HG02678 (cell line): ENCODE measurements around the gene USP16.
"Not testable (repeated sequence)": the region's sequence is repeated elsewhere in the genome, so short reads cannot be mapped to it uniquely, and the experiment has no call there.

Source experiments
- ATAC-seq: cut with Tn5 transposase; IDR thresholded peaks from one replicate; pipeline ENCODE4 v1.9.1; 2021; ENCODE audit warnings: mild to moderate bottlenecking, moderate library complexity; ENCODE audit not compliant: unreplicated experiment

USP16 gene

DNA sequence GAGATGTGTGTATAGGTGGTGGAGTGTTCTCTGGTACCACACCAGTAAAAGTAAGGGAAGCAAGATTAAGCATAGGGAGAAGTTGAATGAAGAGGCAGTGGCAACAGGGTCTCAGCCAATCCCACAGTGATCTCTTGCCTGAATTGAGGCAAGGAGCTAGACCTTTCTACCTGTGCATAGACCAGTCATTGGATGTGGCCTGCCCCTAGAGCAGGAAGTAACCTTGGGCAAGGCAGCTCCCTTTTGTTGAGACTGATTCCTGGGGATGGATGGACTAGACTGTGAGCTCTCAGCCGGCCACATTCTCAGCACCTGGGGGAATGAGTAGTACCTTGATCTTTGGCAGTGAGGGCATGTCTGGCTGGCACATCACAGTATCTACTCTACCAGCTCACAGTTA lies 6.4 kb downstream of the USP16 start:
- ATAC-seq, result no peak

DNA sequence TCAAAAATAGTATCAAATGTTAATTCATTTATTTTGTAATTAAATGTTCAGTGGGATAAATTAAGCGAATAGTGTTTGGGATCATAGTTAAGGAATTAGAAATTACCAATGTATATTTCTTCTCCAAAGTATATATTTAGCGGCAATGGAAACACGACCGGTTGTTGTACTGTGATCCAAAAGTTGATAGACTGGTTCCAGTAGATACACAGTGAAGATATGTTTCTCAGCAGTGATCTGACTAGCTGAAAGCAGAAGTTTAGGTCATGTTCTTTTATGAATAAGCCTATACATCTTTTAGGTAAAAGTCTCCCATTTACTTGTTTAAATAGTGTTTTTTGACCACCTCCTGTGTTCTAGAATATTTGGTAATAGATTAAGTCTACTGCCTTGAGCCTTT lies 8.8 kb downstream of the USP16 start:
- ATAC-seq, result no peak

DNA sequence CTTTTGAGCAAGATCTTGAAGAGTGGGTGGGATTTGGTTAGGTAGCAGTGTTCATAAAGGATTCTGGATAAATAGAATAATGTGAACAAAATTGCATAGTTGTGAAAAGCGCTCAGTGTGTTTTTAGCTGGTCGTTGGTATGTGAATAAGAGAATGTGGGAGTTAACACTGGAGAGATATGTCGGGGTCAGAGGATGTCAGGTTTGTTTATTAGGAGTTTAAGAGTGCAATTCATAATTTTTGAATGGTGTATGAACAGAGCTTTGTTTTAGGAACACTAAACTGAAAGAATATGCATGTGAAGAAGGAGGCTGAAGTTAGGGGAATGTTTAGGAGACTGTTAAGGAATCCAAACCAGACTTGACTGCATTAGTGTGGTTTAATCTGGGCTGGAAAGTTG lies 9.4 kb downstream of the USP16 start:
- ATAC-seq, result no peak

DNA sequence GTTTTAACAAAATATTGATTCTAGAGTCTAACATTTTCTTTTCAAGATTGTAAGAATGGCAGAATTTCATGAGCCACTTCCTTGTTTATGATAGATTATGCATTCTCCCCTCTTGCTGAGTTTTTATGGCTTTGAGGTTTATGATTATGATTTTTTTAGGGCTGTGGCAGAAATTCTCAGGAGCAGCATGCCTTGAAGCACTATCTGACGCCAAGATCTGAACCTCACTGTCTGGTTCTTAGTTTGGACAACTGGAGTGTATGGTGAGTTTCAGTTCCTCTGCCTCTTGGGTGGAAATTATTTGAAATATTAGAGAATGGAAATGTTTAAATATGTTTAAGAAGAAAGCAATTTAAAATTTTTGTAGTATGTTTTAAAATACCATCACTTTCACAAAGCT lies 10.2 kb downstream of the USP16 start:
- ATAC-seq, result no peak

DNA sequence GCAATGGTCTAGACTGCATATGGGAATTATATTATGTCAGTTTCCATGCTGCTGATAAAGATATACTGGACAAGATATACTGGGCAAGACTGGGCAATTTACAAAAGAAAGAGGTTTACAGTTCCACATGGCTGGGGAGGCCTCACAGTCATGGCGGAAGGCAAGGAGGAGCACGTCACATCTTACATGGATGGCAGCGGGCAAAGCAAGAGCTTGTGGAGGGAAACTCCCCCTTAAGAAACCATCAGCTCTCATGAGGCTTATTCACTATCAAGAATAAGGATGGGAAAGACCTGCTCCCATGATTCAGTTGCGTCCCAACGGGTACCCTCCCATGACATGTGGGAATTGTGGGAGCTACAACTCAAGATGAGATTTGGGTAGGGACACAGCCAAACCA lies 27.8 kb downstream of the USP16 start:
- ATAC-seq, result no peak

DNA sequence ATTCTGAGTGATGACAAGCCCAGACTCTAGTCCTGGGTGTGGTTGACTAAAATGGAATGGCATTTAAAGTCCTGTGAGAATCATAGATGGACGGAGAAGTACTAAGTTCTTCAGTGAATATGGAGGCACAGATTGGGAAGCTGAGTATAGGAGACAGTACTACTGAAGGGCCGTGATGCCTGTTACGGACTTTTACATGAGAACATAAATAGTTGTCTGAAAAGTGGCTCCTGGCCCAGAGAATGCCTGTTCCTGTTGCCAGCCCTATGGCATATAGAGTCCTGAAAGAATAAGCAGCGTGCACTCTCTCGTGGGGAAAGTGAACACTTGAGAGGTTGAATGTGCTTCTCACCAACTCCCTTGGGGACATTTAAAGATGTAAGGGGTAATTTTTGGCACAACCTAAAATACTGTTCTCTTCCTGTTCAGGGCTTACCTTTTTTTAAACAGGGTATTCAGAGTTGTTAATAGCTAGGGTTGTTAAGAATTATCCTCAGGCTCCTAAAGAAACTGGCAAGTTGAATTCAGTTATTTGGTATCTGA lies 28.6 kb downstream of the USP16 start:
- ATAC-seq, result no peak

DNA sequence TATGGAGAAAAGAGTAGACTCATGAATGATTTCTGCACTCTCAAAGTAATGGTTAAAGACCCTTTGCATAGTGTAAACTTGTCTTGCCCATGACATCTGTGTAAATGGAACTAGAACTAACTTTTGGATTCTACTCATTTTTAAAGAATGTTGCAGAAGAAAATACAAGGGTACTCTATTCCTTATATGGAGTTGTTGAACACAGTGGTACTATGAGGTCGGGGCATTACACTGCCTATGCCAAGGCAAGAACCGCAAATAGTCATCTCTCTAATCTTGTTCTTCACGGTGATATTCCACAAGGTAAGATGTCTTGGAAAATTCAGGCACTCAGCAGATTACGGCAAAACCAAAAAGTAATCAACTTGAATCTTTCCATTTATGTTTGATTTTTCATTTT lies 29.2 kb downstream of the USP16 start:
- ATAC-seq, result no peak

DNA sequence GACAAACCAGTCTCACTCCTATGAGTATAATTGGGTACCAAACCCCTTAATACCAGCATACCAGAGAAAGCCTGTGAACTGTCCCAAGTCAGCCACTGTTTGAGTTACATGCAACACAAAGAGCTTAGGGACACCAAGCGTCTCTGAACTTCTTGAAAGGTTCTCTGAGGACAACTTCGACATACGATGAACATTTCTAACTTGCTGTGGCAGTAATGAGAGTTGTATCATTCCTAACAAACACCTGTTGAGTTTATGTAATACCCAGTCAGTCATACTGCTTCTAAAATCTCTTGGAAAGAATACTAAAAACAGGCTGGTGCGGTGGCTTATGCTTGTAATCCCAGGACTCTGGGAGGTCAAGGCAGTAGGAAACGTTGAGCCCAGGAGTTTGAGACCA lies 30.6 kb downstream of the USP16 start:
- no peak for ATAC-seq

DNA sequence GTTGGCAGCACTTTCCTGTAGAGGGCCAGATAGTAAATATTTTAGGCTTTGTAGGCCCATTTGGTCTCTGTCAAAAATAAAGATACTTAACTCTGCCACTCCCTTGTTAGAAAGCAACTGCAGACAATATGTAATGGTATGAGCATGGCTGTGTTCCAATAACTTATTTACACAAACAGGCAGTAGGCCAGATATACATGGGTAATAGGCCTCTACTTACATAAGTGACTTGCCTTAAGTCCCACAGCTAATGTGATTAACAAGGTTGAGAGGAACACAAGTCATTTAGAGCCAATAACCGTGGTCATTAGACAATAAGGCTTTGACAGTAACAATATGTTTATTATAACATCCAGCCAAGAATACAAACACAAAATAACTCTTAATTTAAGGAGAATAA lies 31.5 kb downstream of the USP16 start:
- ATAC-seq, result no peak

DNA sequence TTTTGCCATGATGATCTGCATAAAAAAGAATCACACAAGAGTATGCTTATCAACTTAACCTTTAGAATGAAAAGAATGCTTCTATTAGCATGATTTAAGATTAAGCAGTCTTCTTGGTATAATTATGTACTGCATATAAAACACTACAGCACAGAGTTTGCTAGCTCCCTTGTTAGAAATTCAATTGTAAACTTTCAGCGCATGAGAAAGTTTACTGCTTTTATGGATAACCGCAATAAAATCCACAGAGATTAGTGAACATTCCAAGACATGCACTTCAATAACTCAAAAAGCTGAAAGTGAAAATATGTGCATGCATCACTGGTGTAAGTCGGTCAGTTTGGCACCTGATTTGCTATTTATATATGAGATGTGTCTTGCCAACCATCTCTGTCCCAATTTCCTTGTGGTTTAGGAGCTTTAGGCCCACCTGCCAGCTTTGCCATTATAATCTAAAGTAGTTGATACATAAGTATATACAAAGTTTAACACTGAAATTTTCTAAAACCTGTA lies 32.1 kb downstream of the USP16 start:
- no peak for ATAC-seq

DNA sequence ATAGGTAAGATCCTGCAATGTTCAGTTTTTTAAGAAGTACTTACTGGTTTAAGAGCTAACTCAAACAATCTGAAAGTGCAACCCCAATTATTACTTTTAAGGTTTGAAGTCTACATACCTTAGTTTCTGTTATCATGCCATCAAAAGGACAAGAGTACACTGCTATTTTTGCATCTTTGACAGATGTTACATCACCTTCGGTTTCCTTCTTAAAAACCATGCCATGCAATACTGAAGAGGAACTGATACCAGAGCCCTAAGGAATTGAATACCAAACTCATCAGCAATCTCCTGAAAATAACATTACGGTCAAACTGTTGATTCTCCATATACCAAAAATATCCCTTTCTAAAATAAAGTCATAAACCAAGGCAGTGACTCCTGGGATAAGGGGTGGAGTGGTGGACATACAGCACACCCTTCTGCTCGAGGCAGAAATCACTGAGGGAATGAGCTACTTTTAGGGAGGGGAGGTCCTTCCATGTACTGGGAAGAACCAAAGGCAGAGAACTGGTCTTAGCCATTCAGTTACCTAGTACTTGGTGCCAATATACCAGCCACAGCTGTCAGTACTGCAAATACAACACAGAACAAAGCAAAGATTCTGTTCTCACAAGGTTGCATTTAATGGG lies 40.5 kb downstream of the USP16 start:
- peak; percentile 99 for ATAC-seq

DNA sequence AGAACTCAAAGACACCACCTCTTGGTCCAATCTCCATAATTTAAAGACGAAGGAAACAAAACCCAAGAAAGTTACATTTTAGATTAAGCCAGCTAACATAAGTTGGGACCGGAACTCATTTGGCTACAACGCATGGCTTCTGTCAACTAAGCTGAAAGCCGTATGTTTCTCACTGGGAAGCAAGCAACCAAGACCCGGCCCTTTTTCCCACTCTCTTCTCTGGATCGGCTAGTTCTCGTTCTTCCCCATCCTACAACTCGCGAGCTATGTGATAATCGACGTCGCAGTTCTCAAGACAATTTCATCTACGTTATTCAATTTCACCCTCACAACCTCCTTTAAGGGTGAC lies 48.4 kb downstream of the USP16 start:
- no peak for ATAC-seq

DNA sequence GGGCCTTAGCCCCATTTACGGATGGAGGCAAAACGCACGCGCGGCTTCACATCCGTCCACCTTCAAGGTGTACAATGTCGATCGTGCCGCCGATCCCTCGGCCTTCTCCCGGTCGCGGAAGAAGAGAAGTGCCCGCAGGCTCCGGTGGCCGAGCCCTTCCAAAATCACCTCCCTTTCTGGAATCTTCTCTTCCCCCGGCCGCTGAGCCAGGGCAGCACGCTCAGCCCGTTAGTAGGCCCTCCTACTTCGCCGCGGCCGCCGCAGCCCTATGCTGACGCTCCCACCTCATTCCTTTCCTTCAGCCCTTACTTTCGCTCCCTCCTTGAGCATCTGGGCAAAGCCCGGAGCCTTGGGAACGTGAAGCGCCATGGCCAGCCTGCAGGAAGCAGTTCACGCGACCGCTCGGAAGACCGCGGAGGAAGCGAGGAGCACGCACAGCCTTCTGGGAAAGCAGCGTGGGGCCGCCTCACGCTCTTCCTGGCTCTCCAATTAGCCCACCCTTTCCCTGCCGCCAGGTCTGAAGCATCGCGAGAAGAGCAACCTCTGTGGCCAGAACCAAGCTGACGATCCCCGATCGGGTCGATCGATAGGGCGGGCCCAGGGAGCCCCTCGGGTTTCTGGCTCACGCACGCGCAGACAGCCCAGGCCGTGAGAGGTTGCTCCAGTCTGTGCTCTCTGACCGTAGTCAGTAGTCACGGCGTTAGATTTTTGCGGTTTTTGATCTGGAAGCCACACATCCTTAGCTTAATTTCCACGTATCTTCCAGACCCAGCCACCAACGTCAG lies 48.9 kb downstream of the USP16 start, which contains the start of gene CCT8:
Gene CCT8 (minus strand): TSS at position 427 of the 785 bp plus-strand sequence. CDS start 58 bp downstream, at position 369.
- ATAC-seq, result peak; percentile 90

DNA sequence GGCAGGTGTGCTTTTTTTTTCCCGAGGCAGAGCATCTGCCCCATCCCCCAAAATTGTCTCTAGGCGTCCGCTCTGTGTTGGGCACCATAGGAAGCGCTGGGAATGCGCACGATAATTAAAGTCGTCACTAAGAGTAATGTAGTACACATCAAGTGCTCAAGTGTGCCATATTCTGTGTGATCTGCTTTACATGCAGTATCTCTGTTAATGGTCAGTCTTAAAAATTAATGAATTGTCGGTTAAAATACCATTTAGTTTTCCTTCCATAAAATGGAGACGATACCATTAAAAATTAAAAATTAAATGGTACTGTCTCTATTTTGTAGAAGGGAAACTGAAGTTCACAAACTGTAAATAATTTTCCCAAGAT lies 49.5 kb downstream of the USP16 start:
- peak; percentile 15 for ATAC-seq

DNA sequence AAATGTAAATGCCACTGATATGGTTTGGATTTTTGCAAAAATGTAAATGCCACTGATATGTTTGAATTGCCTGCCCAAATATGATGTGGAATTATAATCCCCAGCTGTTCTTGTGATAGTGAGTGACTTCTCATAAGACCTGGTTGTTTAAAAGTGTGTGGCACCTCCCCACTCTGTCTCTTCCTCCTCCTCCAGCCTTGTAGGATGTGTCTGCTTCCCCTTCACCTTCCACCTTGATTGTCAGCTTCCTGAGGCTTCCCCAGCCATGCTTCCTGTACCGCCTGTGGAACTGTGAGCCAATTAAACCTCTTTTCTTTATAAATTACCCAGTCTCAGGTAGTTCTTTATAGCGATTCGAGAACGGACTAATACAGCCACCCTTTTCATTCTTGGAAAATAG lies 50.3 kb downstream of the USP16 start:
- no peak for ATAC-seq

DNA sequence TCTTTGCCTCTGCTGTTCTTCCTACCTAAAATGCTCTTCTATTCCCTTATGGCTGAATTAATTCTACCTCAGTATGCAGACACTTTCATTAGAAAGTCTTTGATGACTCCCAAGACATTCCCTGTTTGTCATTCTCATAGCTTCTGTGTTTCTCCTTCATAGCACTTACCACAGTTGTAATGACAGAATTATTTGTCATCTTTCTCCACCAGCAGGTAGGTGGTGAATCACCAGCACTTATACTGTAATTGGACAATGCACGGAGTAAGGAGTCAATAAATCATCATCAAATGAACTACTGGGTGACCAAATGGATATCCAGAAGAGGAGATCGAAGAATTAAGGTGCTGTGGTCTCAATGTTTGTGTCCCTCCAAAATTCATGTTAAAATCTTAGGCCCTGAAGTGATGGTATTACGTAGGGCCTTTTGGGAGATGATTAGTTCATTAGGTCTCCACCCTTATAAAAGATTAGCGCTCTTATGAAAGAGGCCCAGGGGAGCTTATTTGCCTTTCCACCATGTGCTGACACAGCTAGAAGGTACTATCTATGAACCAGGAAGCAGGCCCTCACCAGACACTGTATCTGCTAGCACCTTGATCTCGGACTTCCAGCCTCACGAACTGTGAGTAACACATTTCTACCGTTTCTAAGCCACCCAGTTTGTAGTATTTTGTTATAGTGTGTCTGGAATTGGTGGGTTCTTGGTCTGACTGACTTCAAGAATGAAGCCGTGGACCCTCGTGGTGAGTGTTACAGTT lies 51.4 kb downstream of the USP16 start:
- no peak for ATAC-seq

DNA sequence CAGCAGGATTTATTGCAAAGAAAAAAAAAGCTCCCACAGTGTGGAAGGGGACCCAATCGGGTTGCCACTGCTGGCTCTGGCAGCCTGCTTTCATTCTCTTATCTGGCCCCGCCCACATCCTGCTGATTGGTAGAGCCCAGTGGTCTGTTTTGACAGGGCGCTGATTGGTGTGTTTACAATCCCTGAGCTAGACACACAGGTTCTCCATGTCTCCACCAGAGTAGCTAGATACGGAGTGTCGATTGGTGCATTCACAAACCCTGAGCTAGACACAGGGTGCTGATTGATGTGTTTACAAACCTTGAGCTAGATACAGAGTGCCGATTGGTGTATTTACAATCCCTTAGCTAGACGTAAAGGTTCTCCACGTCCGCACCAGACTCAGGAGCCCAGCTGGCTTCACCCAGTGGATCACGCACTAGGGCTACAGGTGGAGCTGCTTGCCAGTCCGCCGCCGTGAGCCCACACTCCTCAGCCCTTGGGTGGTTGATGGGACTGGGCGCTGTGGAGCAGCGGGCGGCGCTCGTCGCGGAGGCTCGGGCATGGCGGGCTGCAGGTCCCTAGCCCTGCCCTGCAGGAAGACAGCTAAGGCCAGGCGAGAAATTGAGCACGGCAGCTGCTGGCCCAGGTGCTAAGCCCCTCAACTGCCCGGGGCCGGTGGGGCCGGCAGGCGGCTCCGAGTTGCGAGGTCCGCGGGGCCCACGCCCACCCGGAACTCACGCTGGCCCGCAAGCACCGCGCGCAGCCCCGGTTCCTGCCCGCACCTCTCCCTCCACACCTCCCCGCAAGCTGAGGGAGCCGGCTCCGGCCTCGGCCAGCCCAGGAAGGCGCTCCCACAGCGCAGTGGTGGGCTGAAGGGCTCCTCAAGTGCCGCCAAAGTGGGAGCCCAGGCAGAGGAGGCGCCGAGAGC lies 52.5 kb downstream of the USP16 start:
- not testable (repeated sequence) for ATAC-seq

DNA sequence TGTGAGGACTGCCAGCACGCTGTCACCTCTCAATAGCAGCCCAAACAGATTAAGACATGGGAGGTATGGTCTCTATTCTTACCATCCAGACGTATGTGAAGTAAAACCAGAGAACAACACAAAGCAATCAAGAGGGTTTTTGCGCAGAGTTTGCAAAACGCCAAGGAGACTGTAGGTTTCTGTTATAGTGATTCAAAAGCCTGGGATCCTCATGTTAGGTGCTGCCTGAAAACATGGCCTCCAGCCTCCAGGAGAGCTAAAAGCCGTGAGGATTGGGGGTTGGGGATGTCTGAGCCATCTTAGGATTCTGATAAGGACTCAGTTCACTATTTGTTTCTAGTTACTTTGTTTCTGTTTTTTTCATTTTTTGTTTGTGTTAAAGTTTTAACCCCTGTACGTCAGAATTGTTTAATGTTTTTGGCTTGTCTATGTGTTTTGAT lies 53.2 kb downstream of the USP16 start:
- no peak for ATAC-seq

DNA sequence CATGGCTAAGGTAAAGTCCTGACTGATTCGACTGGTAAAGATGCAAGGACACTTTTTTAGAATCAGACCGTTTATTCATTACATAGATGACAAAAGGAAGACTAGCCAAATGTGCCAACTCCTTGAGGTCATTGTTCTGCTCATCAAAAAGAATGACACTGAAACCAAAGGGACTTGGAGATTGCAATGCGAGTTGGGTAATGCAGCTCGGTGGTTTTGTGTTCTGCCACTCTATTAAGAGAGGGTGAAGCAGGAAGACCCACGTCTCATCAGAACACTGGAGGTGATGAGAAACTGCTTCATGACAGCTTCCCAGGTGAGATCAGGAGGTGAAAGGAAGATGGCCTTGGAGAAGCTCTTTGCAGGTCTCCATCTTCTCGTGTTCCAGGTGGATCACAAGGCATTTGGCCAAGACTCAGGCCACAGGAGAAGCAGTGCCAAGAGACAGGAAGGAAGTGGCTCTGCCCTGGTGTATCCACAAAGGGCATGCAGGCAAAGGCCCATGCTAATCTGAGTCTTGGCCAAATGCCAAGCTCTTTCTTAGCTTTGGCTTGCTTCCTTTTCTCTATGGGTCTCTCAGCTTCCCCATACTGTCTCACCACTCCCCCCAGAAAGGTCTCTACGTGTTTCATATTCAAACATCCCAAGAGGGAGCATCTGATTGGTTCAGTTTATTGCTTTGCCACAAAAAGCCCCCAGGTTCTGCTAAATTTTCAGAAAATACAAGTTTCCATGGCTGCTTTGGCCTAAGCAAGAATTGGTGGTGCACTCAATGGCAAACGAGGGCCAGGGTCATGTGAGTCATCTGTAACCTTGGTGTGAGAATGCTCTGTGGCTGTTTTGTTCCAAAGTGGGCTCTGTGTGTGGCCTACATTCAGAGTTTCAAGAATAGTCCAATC lies 54.6 kb downstream of the USP16 start:
- ATAC-seq, result peak; percentile 50
